Activated CD4-positive, CD25-positive, alpha-beta regulatory T cell treated with anti-CD3 and anti-CD28 coated beads, Interleukin-2, amount 50 U/mL, for 16 hours (primary cell): ENCODE results near the gene SETBP1.

Experiments used
- DNase-seq: peaks from one replicate; pipeline ENCODE4 v3.0.0-alpha.2; 2020; ENCODE audit warnings: low read depth, low spot score

The SETBP1 gene

GRCh38 chr18:45066886-45067285, 386.2 kb downstream of the SETBP1 start:
- no peak for DNase-seq

- no peak for DNase-seq
These were observed 387.9 kb downstream of the SETBP1 start for GRCh38 chr18:45068400-45069094.

- no peak for DNase-seq
These were observed 388.9 kb downstream of the SETBP1 start for GRCh38 chr18:45069546-45069945.

- DNase-seq, result no peak
These were observed 391.3 kb downstream of the SETBP1 start for GRCh38 chr18:45071956-45072355.

GRCh38 chr18:45073556-45073955, 392.9 kb downstream of the SETBP1 start:
- no peak for DNase-seq

- DNase-seq, result no peak
These were observed 401.0 kb downstream of the SETBP1 start for GRCh38 chr18:45081566-45082181.

GRCh38 chr18:45083226-45083855, 402.7 kb downstream of the SETBP1 start:
- no peak for DNase-seq

- DNase-seq, result no peak
These were observed 403.5 kb downstream of the SETBP1 start for GRCh38 chr18:45084206-45084605.

GRCh38 chr18:45085916-45086624, 405.4 kb downstream of the SETBP1 start:
- DNase-seq, result no peak

GRCh38 chr18:45086777-45087176, 406.1 kb downstream of the SETBP1 start:
- no peak for DNase-seq

- DNase-seq, result no peak
These were observed 409.9 kb downstream of the SETBP1 start for GRCh38 chr18:45090526-45091140.

GRCh38 chr18:45100321-45101105, 419.8 kb downstream of the SETBP1 start:
- DNase-seq, result no peak

- DNase-seq, result no peak
These were observed 421.4 kb downstream of the SETBP1 start for GRCh38 chr18:45102126-45102525.

- no peak for DNase-seq
These were observed 422.2 kb downstream of the SETBP1 start for GRCh38 chr18:45102863-45103262.

- DNase-seq, result no peak
These were observed 422.8 kb downstream of the SETBP1 start for GRCh38 chr18:45103319-45104048.

- no peak for DNase-seq
These were observed 423.3 kb downstream of the SETBP1 start for GRCh38 chr18:45104049-45104395.

GRCh38 chr18:45106331-45106774, 425.7 kb downstream of the SETBP1 start:
- no peak for DNase-seq

GRCh38 chr18:45107425-45107824, 426.7 kb downstream of the SETBP1 start:
- no peak for DNase-seq

- DNase-seq, result no peak
These were observed 428.1 kb downstream of the SETBP1 start for GRCh38 chr18:45108754-45109153.

GRCh38 chr18:45109271-45109670, 428.6 kb downstream of the SETBP1 start:
- no peak for DNase-seq
